ENCODE data around the gene POMGNT1.

DNA sequence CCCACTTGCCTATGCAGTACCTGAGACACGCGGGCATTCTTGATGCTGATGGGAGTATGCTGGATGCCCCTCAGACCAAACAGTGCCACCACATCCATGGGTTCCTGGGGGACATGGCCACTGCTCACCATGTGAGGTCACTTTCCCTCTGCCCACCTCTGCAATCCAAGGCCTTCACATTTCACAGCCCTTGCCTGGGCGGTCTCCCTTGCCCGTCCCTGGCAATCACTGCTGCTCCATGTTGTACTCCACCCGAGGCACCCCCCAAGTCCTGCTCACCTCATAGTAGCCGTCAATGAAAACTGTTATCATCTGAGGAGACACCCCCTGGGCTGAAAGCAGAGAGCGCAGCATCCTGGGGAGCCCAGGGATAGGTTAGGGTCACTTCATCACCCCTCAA, 4.9 kb downstream of the POMGNT1 start:
- TF ChIP-seq, protein P1, sequence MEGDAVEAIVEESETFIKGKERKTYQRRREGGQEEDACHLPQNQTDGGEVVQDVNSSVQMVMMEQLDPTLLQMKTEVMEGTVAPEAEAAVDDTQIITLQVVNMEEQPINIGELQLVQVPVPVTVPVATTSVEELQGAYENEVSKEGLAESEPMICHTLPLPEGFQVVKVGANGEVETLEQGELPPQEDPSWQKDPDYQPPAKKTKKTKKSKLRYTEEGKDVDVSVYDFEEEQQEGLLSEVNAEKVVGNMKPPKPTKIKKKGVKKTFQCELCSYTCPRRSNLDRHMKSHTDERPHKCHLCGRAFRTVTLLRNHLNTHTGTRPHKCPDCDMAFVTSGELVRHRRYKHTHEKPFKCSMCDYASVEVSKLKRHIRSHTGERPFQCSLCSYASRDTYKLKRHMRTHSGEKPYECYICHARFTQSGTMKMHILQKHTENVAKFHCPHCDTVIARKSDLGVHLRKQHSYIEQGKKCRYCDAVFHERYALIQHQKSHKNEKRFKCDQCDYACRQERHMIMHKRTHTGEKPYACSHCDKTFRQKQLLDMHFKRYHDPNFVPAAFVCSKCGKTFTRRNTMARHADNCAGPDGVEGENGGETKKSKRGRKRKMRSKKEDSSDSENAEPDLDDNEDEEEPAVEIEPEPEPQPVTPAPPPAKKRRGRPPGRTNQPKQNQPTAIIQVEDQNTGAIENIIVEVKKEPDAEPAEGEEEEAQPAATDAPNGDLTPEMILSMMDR (IDR thresholded peaks at IDR 0.05), result no peak
- no peak for TF ChIP-seq ZFX (IDR thresholded peaks at IDR 0.05; ENCODE audit: borderline replicate concordance)

All from 22Rv1 (cell line).